ENCODE data around the gene RNF125.
"Not testable (repeated sequence)": the region's sequence is repeated elsewhere in the genome, so short reads cannot be mapped to it uniquely, and the experiment has no call there.

RNF125 gene

DNA sequence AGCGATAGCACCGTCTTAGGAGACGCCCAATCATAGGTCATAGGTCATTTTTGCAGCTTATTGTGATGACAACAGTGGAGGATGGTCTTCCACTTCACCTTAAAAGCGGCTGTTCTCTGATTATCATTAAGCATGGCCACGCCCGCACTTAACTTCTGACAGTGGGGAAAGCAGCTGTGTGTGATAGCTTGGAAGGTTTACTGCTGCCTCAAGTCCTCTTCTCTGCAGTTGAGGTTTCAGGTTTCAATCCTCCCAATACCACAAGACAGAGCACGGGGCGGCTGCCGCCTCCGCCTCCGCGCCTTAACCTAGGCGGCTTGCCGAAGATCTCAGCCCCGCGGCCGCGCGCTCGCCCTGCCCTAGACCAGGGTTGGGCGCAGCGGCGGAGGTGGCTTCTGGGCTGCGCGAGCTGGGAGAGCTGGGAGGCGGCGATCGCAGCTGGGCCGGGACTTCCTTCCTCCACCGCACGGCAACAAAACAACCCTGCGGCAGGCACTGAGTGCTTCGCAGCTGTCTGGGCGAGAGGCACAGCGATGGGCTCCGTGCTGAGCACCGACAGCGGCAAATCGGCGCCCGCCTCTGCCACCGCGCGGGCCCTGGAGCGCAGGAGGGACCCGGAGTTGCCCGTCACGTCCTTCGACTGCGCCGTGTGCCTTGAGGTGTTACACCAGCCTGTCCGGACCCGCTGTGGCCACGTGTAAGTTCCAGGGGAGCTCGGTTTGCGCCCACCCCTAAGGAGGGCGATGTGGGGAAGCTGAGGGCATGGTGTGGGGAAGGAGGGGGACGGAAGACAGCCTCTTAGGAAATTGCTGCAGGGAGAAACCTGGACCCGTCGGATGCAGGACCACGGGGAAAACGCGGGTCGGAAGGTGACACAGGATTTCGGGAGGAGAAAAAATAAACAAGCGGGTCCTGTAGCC lies at the start of gene RNF125:
Gene RNF125, plus strand, starts transcription at position 495 of the 920 bp plus-strand sequence. Its CDS starts 39 bp downstream, at position 534.
- peak; percentile 79 to 85 for DNase-seq

DNA sequence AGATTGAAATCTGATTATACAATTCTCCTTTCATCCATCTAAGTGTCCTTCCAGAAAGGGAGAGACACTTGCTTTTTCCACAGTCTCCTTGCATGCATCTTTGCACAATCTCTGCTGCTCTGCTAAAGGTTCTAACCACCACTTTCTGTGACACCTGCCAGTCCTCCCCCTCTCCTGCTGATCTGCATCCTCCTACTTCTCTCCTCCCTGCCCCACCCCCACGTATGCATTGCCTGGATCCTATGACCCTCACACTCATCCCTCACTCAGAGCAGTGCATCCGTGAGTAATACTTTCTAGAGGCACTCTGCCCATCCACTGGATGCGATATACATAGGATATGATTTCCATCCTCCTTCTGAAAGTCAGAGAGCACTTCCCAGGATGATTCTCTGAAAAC lies 48.0 kb upstream of the RNF125 start:
- no peak for DNase-seq

DNA sequence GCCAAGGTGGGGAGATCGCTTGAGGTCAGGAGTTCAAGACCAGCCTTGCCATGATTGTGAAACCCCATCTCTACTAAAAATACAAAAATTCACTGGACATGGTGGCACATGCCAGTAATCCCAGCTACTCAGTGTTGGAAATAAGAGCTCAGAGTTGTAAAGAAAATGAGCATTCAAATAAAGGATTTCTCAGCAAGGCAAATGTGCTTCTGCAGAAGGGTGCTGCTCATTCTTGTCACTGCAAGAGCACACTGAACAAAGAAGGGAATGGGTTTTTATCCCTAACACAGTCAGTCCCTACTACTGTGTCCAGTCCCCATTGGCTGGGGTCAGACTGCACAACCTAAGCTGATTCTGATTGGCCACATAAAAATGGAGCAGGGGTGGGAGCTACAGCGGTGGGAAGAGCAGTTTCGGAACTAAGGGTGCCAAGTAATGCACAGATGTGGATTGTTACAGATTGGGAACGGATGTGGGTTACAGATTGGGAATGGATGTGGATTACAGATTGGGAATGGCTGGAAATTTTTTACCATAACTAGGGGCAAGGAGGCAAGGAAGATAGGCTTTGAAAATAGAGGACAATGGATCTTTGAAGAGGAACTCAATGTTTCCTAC lies 44.6 kb upstream of the RNF125 start:
- DNase-seq = no peak

DNA sequence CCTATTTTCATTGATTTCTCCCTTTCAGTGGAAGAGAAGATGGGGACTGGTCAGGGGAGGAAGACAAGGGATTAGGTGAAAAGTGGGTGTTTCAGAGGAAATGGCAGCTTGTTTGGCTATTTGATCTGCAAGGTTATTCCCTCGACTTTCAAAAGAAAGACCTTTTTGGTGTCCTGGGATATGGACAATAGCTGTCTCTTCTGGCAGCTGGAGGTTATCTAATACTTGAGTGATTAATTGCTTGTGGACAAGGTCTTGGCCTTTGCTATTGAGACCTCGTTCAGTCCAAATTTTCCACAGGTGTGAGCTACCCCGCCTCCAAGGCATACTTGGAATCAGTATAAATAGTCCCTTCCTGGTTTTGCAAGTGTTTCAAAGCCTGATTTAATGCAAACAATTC lies 42.4 kb upstream of the RNF125 start:
- DNase-seq = no peak

DNA sequence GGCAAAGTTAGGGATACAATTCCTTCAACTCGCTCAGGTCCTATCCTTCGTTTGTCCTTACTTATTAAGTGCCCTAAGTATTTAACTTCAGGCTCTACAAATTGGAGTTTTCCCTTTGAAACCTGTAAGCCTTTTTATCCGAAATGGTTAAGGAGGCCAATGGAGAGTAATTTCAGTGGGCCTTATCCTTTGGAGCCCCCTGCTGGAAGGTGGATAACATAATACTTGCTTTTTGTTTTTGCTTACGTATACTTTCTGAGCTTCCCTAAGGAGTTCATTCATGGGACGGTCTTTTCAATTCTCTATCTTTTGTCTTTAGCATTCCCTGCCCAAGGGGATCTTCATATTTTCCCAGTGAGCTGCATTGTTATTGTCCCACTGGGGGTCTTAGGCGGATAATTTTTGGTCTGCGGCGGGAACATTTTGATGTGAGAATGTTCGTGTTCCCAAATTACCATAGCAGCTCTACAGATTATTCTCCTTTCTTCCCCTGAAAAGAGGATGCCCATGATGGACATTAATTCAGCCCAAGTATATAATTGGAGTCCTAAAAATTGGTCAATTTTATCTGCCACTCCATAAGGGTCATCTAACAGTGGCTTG lies 41.3 kb upstream of the RNF125 start:
- DNase-seq = peak; percentile 9 to 19

DNA sequence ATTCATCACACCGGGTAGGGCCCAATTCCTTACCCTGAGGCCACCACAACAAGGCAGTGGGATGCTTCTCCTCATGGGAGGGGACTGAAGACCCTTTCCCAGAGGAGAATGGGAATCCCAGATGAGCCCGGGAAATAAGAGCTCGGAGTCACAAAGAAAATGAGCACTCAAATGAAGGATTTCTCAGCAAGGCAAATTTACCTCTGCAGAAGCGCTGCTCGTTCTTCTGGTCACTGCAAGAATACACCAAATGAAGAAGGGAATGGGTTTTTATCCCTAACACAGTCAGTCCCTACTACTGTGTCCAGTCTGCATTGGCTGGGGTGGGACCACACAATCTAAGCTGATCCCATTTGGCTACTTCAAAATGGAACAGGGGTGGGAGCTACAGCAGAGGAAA lies 40.0 kb upstream of the RNF125 start:
- no peak for DNase-seq

DNA sequence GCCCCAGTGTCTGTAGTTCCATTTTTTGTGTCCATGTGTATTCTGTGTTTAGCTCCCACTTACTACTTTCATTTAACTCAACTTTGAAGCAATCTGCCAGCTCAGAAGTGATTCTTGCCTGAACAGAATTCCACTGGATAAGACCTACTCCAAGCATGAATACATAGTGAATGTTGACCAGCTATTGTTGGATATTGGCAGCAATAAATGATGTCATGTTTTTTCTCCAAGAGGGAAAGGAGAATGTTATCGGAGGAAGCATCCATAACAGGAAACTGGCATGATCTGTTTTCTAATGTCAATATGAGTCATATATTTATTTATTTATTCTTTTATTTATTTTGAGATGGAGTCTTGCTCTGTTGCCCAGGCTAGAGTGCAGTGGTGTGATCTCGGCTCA lies 38.9 kb upstream of the RNF125 start:
- DNase-seq = no peak

DNA sequence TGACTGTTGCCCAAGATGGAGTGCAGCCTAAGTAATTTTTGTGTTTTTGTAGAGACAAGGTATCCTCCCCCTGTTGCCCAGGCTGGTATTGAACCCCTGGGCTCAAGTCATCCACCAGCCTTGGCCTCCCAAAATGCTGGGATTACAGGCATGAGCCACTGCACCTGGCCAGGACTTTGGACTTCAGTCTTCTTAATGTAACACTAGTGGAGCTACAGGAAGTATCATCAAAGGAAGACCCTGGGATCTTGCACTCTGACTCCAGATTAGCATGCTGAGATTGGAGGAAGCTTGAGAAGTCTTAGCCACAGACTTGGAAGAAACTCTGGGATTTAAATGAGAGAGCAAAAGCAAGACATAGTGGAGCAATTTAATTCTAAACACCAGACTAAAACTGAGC lies 37.8 kb upstream of the RNF125 start:
- DNase-seq = no peak

DNA sequence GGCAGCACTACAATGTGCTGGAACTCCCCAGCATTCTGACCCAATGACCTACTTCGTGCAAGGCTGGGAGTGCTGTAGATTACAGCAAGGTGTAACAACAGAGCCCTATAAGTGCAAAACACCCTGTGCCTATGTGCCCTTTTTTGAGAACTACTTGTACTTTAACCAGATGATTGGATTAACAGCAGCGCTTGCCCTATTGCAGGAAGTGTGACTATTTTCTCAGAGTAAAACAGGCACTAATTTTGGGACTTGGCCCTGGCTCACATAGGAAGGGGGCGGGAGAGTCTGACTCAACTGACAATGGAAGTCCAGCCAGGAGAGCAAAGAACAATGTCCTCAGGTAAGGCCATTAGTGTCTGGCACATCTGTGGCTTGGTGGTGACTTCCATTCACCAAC lies 35.6 kb upstream of the RNF125 start:
- DNase-seq = no peak

DNA sequence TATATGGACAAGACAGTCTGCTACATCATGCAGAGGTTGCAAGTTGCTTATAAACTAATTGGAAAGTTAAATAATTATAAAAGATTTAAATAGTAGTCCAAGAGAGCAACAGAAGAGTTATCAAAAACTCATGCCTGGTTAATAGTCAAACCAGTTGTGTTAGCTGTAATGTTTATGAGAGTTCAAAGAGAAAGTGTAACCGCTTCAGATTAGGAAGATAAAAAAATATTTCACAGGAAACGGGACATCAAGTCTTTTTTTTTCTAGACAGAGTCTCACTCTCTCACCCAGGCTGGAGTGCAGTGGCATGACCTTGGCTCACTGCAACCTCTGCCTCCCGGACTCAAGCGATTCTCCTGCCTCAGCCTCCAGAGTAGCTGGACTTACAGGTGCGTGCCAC lies 34.6 kb upstream of the RNF125 start:
- no peak for DNase-seq

DNA sequence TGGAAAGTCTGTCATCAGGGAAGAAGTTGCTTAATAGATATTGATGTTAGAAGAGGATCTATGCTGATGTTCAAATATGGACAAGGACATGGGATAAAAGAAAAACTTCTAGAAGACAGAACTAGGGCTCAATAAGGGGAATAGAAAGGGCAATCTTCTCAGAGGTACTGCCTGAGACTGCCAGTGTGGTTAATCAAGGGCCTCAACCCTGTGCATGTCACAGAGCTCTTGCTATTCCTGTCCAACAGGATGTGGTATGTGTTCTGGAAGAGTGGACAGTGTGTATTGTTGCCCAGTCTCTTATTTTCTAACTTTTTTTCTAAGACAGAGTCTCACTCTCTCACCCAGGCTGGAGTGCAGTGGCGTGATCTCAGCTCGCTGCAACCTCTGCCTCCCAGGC lies 27.8 kb upstream of the RNF125 start:
- no peak for DNase-seq

DNA sequence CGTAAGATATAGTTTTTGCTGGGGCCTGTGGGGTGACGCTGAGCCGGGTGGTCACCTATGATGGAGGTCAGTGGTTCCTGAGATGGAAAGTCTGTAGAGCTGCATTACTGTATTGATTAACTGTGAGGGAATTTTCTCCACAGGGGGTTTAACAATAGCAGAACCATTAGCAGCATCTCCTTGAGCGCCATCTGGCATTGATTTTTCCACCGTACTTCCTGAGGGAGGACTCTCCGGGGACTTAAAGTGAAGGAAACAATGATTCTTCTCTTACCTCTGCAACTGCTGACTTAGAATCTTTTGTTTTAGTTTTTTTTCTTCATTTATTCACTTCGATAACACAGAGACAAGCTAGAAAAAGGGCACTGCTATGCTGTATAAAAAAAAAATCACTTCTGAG lies 22.6 kb upstream of the RNF125 start:
- DNase-seq = no peak

DNA sequence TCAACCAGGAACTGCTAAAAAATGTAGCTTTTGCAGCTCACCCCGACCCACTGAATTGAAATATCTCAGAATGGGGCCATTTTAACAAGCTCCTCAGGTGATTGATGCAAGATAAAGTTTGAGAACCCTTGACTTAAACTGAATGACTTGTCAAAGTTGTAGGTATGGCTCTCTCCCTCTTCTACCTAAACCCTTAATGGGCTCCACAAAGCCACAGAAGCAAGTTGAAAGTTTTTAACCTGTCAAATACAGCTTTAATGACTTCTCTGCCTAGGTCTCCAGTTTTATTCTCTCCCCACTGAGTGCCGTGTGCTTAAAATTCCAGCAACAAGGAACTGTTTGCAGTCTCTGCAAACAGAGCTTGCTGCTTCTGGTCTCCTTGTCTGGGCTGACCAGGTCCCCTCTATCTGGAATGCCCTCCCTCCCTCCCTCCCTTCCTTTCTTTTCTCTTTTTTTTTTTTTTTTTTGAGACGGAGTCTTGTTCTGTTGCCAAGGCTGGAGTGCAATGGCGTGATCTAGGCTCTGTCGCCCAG lies 19.7 kb upstream of the RNF125 start:
- no peak for DNase-seq

DNA sequence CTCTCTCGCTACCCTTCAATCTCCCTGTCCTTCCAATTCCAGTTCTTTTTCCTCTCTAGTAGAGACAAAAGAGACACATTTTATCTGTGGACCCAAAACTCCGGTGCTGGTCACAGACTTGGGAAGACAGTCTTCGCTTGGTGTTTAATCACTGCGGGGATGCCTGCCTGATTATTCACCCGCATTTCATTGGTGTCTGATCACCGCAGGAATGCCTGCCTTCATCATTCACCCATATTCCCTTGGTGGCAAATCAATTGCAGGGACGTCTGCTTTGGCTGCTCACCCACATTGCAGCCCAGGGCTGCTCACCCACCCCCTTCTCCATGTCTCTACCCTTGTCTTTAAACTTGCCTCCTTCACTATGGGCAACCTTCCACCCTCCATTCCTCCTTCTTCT lies 17.5 kb upstream of the RNF125 start:
- DNase-seq = not testable (repeated sequence)

DNA sequence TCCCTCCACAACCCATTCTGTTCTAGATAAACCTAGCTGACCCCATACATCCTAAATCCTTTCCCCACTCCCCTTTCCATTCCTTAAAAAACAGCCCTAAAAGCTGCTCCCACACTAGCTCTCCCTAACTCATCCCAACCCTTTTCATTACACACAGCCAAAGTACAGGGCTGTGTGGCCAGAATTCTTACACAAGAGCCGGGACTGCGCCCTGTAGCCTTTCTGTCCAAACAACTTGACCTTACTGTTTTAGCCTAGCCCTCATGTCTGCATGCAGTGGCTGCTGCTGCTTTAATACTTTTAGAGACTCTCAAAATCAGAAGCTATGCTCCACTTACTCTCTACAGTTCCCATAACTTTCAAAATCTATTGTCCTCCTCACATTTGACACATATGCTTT lies 14.8 kb upstream of the RNF125 start:
- not testable (repeated sequence) for DNase-seq

DNA sequence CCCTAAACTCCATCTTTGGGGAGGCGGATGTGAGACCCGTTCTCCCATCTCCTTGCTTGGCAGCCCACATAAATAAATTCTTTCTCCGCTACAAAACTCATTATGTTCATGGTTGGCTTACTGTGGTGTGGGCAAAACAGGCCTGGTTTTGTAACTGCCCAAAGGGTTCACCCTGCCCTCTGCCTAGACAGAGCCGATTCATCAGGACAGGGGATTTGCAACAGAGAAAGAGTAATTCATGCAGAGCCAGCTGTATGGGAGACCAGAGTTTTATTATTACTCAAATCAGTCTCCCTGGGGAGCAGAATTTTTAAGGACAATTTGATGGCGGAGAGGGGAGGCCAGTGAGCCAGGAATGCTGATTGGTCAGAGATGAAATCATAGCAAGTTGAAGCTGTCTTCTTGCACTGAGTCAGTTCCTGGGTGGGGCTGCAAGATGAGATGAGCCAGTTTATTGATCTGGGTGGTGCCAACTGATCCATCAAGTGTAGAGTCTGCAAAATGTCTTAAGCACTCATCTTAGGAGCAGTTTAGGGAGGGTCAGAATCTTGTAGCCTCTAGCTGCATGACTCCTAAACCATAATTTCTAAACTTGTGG lies 8.4 kb upstream of the RNF125 start:
- DNase-seq = no peak

DNA sequence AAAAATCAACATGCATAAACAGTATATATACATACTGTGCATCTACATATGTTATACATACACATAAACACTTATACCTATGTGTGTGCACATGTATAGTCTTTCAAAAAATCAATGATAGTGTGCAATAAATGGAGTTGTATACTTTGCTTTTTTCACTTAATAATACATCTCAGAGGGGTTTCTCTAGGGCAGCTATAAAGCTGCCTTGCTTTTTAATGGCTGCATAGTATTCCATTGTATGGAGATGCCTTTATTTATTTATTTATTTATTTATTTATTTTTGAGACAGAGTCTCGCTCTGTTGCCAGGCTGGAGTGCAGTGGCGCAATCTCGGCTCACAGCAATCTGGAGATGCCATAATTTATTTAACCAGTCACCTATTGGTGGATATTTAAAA lies 7.4 kb upstream of the RNF125 start:
- no peak for DNase-seq

DNA sequence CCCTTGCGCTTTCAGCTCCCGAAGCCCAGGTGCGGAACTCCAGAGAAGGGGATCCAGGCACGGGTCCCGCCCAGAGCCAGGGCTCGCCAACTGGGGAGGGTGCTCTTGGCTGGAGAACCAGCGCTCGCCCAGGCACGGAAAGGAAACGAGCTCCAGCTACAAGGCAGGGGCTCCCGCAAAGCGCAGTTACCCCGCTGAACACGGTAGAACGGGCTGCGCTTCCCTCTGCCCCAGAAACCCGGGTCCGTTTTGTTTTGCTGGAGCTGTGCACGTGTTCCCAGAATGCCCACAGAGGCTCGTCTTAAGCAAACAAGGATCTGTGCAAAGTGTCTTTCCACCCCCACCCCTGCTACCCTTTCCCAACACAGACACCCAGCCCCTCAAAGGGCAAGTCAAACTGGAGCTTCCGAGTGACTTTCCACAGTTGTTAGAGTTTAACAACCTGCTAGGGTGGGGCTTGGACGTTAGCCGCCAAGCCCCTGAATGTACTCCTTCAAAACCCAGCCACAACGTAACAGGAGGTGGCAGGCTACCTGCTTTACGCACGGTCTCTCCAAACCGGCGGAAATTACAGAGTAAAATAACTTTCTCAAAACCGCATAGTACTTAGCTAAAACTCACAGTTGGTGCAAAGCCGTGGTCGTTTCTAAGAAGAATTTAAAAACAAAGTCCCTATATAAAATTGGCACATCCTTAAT lies 775 bp downstream of the RNF125 start:
- peak; percentile 46 to 56 for DNase-seq

DNA sequence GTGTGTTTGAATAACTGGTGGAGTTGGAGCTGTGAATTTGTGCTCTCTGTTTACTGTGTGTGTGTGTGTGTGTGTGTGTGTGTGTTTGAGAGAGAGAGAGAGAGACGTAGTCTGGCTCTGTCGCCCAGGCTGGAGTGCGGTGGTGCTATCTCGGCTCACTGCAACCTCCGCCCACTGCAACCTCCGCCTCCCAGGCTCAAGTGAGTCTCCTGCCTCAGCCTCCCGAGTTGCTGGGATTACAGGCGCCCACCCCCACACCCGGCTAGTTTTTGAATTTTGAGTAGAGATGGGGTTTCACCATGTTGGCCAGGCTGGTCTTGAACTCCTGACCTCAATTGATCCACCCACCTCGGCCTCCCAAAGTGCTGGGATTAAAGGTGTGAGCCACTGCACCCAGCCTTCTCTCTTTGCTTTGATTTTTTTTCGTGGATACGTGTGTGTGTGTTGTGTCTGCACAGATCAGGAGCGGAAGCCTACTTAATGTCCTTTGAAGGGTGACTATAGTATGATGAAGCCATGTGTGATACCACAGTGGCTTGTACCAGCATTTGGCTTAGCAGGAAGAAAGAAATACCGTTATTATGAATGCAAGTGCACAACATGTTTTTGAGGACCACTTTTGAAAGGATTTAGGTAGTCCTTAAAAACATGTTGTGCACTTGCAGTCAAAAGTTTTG lies 1.5 kb downstream of the RNF125 start:
- peak; percentile 56 to 67 for DNase-seq

DNA sequence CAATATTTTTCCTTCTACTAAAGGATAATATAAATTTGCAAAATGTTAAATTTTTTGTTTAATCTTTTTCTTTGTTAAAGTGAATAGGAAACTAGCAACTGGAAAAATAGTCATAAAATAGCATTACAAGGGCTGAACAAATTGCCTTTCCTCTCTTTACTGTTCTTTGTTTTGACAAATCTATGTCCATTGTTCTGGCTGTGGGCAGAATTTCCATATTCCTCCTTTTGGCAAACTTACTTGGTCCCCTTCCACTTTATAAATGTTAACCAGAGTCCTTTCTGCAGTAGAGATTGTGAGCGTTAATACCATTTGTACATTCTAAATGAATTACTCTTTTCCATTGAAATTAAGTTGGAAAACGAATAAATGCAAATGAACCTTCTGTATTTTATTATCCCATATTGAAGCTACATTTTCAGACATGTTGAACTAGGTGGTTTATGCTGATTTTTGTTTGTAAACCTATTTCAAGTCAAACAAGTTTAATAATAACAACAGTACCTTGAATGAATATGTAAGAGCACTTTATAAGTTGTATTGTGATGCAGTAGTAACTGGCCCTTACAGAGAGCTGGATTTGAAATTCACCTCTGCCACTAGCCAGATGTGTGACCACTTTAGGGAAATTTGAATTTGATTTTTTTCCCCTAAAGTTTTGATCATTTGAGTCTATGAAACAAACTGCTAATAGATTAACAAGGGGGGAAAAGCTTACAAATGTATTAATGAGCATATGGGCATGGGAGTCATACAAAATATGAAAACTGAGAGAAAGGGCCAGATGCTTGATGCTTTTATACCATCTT lies 3.3 kb downstream of the RNF125 start:
- DNase-seq = no peak

DNA sequence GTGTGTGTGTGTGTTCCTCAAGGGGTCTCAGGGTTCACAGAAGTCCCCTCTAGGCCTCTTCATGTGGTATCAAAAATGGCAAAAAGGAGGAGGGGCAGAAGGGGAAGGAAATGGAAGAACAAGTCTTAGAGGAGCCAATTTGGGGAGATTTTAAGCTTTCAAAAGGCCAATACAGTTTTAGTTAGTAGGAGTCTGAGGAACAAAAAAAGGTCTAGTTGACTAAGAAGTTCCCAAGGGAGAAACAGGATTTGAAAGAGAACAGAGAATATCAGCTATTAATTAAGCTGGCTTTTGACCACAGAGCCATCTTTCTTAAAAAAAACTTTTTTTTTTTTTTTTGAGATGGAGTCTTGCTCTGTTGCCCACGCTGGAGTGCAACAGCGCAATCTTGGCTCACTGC lies 7.1 kb downstream of the RNF125 start:
- no peak for DNase-seq
